NCI-H146 treated with DMSO at 0.1 percent for 48 hours (cell line): ENCODE measurements around the gene MSI2.

Experiments
- DNase-seq: peaks from one replicate; lab custom pipeline; 2025; ENCODE audit not compliant: unreplicated experiment; lab: John Stamatoyannopoulos, UW

The MSI2 gene

GRCh38 chr17:57406981-57407286, 150.6 kb downstream of the MSI2 start:
- DNase-seq: no peak

GRCh38 chr17:57407287-57408070, 151.2 kb downstream of the MSI2 start:
- peak; percentile 73 for DNase-seq

GRCh38 chr17:57408071-57408811, 151.9 kb downstream of the MSI2 start:
- peak; percentile 59 for DNase-seq

GRCh38 chr17:57410169-57410568, 153.8 kb downstream of the MSI2 start:
- DNase-seq: no peak

- no peak for DNase-seq
Measured at GRCh38 chr17:57412520-57413096, 156.3 kb downstream of the MSI2 start.

- no peak for DNase-seq
Measured at GRCh38 chr17:57413848-57414651, 157.7 kb downstream of the MSI2 start.

GRCh38 chr17:57415751-57416207, 159.5 kb downstream of the MSI2 start:
- no peak for DNase-seq

- no peak for DNase-seq
Measured at GRCh38 chr17:57416369-57416768, 160.0 kb downstream of the MSI2 start.

GRCh38 chr17:57417956-57418355, 161.6 kb downstream of the MSI2 start:
- no peak for DNase-seq

- DNase-seq: no peak
Measured at GRCh38 chr17:57418463-57419246, 162.3 kb downstream of the MSI2 start.

GRCh38 chr17:57419940-57420550, 163.7 kb downstream of the MSI2 start:
- no peak for DNase-seq

GRCh38 chr17:57420734-57421717, 164.7 kb downstream of the MSI2 start:
- peak; percentile 83 for DNase-seq

GRCh38 chr17:57422574-57423164, 166.3 kb downstream of the MSI2 start:
- no peak for DNase-seq

- DNase-seq: no peak
Measured at GRCh38 chr17:57423541-57423940, 167.2 kb downstream of the MSI2 start.

GRCh38 chr17:57424273-57424672, 167.9 kb downstream of the MSI2 start:
- DNase-seq: no peak

- peak; percentile 17 for DNase-seq
Measured at GRCh38 chr17:57424777-57425188, 168.5 kb downstream of the MSI2 start.

- DNase-seq: peak; percentile 81
Measured at GRCh38 chr17:57425431-57425830, 169.1 kb downstream of the MSI2 start.
